H9 (cell line): ENCODE data around the gene TBC1D22A. TPM values are rescaled to one million over a fixed set of nuclear protein-coding genes. Genes with fewer than 3 reads are reported as not detected.

Experiments used
- DNase-seq: peaks from one replicate; pipeline ENCODE4 v3.0.0-alpha.2; 2017
- H2AFZ ChIP-seq: one replicate; pipeline ENCODE4 v1.6.1; 2013; ENCODE audit warnings: mild to moderate bottlenecking, low read length, control low read depth, moderate library complexity
- H2AK5ac ChIP-seq: 2 replicates; pipeline ENCODE4 v1.6.1; 2013; ENCODE audit warnings: low read length, control low read depth, mixed read lengths; ENCODE audit not compliant: insufficient read length
- H2BK120ac ChIP-seq: one replicate; pipeline ENCODE4 v1.6.1; 2013; ENCODE audit warnings: low read depth, mild to moderate bottlenecking, low read length, control low read depth, inconsistent platforms; ENCODE audit not compliant: poor library complexity, severe bottlenecking
- H2BK12ac ChIP-seq: 2 replicates; pipeline ENCODE4 v1.6.1; 2013; ENCODE audit warnings: low read length, control low read depth, mixed read lengths, low read depth; ENCODE audit not compliant: insufficient read length
- H2BK15ac ChIP-seq: 2 replicates; pipeline ENCODE4 v1.6.1; 2013; ENCODE audit warnings: low read depth, low read length, control low read depth
- H2BK20ac ChIP-seq: one replicate; pipeline ENCODE4 v1.6.1; 2013; ENCODE audit warnings: low read depth, mild to moderate bottlenecking, low read length, control low read depth, inconsistent platforms; ENCODE audit not compliant: poor library complexity, severe bottlenecking
- H2BK5ac ChIP-seq: 2 replicates; pipeline ENCODE4 v1.6.1; 2013; ENCODE audit warnings: low read length, control low read depth, mixed read lengths; ENCODE audit not compliant: insufficient read length
- H3K14ac ChIP-seq: 2 replicates; pipeline ENCODE4 v1.6.1; 2013; ENCODE audit warnings: low read length, control low read depth; ENCODE audit not compliant: insufficient read depth
- H3K18ac ChIP-seq: 2 replicates; pipeline ENCODE4 v1.6.1; 2013; ENCODE audit warnings: low read depth, mild to moderate bottlenecking, mixed read lengths, low read length, control low read depth; ENCODE audit not compliant: insufficient read length
- H3K23ac ChIP-seq: 2 replicates; pipeline ENCODE4 v1.6.1; 2013; ENCODE audit warnings: low read length, control low read depth, mixed read lengths, low read depth; ENCODE audit not compliant: insufficient read length
- H3K23me2 ChIP-seq: 2 replicates; pipeline ENCODE4 v1.6.1; 2013; ENCODE audit warnings: low read depth, mild to moderate bottlenecking, mixed read lengths, low read length, control low read depth; ENCODE audit not compliant: insufficient read length, poor library complexity, severe bottlenecking
- H3K27ac ChIP-seq: 2 replicates; pipeline ENCODE4 v1.5.1; 2013; ENCODE audit warnings: low read length, control low read depth, mixed read lengths, low read depth; ENCODE audit not compliant: insufficient read length
- H3K27me3 ChIP-seq: 2 replicates; pipeline ENCODE4 v1.6.1; 2013; ENCODE audit warnings: low read length, control low read depth, inconsistent platforms; ENCODE audit not compliant: insufficient read depth
- H3K4ac ChIP-seq: 2 replicates; pipeline ENCODE4 v1.6.1; 2013; ENCODE audit warnings: low read depth, mild to moderate bottlenecking, control low read depth, inconsistent platforms, low read length, moderate library complexity
- H3K4me1 ChIP-seq: 2 replicates; pipeline ENCODE4 v1.6.1; 2013; ENCODE audit warnings: low read length, control low read depth, inconsistent platforms; ENCODE audit not compliant: insufficient read depth
- H3K4me2 ChIP-seq: 2 replicates; pipeline ENCODE4 v1.6.1; 2013; ENCODE audit warnings: low read length, control low read depth, mixed read lengths; ENCODE audit not compliant: insufficient read length, insufficient read depth
- H3K56ac ChIP-seq: 2 replicates; pipeline ENCODE4 v1.6.1; 2013; ENCODE audit warnings: low read depth, mild to moderate bottlenecking, mixed read lengths, low read length, control low read depth; ENCODE audit not compliant: insufficient read length
- H3K79me1 ChIP-seq: 2 replicates; pipeline ENCODE4 v1.6.1; 2013; ENCODE audit warnings: low read depth, mild to moderate bottlenecking, moderate library complexity, low read length, control low read depth, inconsistent platforms; ENCODE audit not compliant: insufficient read depth, poor library complexity, severe bottlenecking
- H3K79me2 ChIP-seq: 2 replicates; pipeline ENCODE4 v1.6.1; 2013; ENCODE audit warnings: low read length, control low read depth, inconsistent platforms; ENCODE audit not compliant: insufficient read depth
- H3K9ac ChIP-seq: 2 replicates; pipeline ENCODE4 v1.6.1; 2013; ENCODE audit warnings: low read length, control low read depth, mixed read lengths; ENCODE audit not compliant: insufficient read length; ENCODE audit errors: extremely low read depth
- H3K9me3 ChIP-seq: one replicate; pipeline ENCODE4 v1.6.1; 2013; ENCODE audit warnings: low read depth, low read length, inconsistent platforms; ENCODE audit not compliant: control insufficient read depth
- H3T11ph ChIP-seq: one replicate; pipeline ENCODE4 v1.6.1; 2013; ENCODE audit warnings: mild to moderate bottlenecking, low read length, control low read depth, inconsistent platforms
- H4K20me1 ChIP-seq: one replicate; pipeline ENCODE4 v1.6.1; 2013; ENCODE audit not compliant: control insufficient read depth, insufficient read length, insufficient read depth
- H4K5ac ChIP-seq: 2 replicates; pipeline ENCODE4 v1.6.1; 2013; ENCODE audit warnings: low read depth, mild to moderate bottlenecking, mixed read lengths, low read length, control low read depth; ENCODE audit not compliant: insufficient read length
- H4K8ac ChIP-seq: replicated peaks from 2 replicates; pipeline ENCODE4 v1.6.1; 2013; ENCODE audit warnings: low read length, control low read depth, mixed read lengths, low read depth; ENCODE audit not compliant: insufficient read length
- H4K91ac ChIP-seq: 2 replicates; pipeline ENCODE4 v1.6.1; 2013; ENCODE audit warnings: low read depth, mild to moderate bottlenecking, moderate library complexity, mixed read lengths, low read length, control low read depth; ENCODE audit not compliant: insufficient read length
- H3K27ac Mint-ChIP-seq, 3 experiments: 2 replicates in 2 of 3; 3 replicates in 1 of 3; pipeline ENCODE4 v1.8.0; 2020 to 2021; ENCODE audit warnings: mixed read lengths in 3 of 3, mild to moderate bottlenecking in 1 of 3, moderate library complexity in 1 of 3
- H3K27me3 Mint-ChIP-seq: 2 replicates; pipeline ENCODE4 v1.8.0; 2021; ENCODE audit warnings: low read depth, mild to moderate bottlenecking, moderate library complexity, mixed read lengths
- H3K36me3 Mint-ChIP-seq, 3 experiments: 2 replicates in 2 of 3; 3 replicates in 1 of 3; pipeline ENCODE4 v1.8.0; 2020 to 2021; ENCODE audit warnings: low read depth in 3 of 3, mixed read lengths in 3 of 3; ENCODE audit not compliant: insufficient read depth in 1 of 3
- H3K4me1 Mint-ChIP-seq, 2 experiments: 2 replicates each; pipeline ENCODE4 v1.8.0; 2020; ENCODE audit warnings: mixed read lengths in 2 of 2
- H3K4me3 Mint-ChIP-seq, 2 experiments: 2 replicates in 1 of 2; 3 replicates in 1 of 2; pipeline ENCODE4 v1.8.0; 2020 to 2021; ENCODE audit warnings: mild to moderate bottlenecking in 2 of 2, mixed read lengths in 2 of 2, moderate library complexity in 1 of 2
- H3K9me3 Mint-ChIP-seq, 2 experiments: 2 replicates in 1 of 2; 3 replicates in 1 of 2; pipeline ENCODE4 v1.8.0; 2020; ENCODE audit warnings: mild to moderate bottlenecking in 2 of 2, mixed read lengths in 2 of 2, moderate library complexity in 1 of 2
- CTCF ChIP-seq: fragments of 200-600 bp; sonication (generic); conservative IDR thresholded peaks from 3 replicates; pipeline ENCODE4 v1.8.0; 2021; ENCODE audit warnings: antibody characterized with exemption, mild to moderate bottlenecking
- WGBS: extraction: QIAGEN DNeasy Blood & Tissue Kit; methylation state at CpG from one replicate; pipeline ENCODE4 v1.1.7; 2013; ENCODE audit warnings: missing lambda C conversion rate, low lambda C conversion rate, mixed read lengths; ENCODE audit not compliant: insufficient read length; ENCODE audit errors: extremely low coverage; 5-methylcytosine and 5-hydroxymethylcytosine counted together
- total RNA-seq: library from RNA; stranded (reverse); gene quantifications from 2 replicates; pipeline ENCODE4 v1.2.1, GENCODE V29; 2021

Gene TBC1D22A
- total RNA-seq, 1 experiment from 2014 or later: 20.8 TPM

- H4K20me1 ChIP-seq: no peaks in the 10 kb centered on the region
- no peaks in the 10 kb centered on the region; the same call in 1 of the 2 replicates for H3K4me1 ChIP-seq
- no peaks in the 10 kb centered on the region for H3K27me3 ChIP-seq
- Mint-ChIP-seq H3K27ac (no peak overlapping the region; a peak in 2 of 7 replicates), H3K4me3 (no peak overlapping the region), H3K4me1 (peaks cover 14 to 36% of the 10 kb centered on the region in 2 experiments), H3K36me3 (no peaks in the 10 kb centered on the region), H3K9me3 (no peaks in the 10 kb centered on the region), H3K27me3 (no peaks in the 10 kb centered on the region; the same call in none of the 2 replicates)
- no peak overlapping the region for H2BK20ac ChIP-seq
- no peak overlapping the region for H3K4me2 ChIP-seq
- no peaks in the 10 kb centered on the region for H3K79me2 ChIP-seq
- no peak overlapping the region for H2BK120ac ChIP-seq
- no peak overlapping the region for H4K5ac ChIP-seq
- no peak overlapping the region for H4K8ac ChIP-seq
- no CpG with 5 or more reads among the region's 20 CpGs for WGBS
- H3K14ac ChIP-seq: peak overlapping the region; percentile 69
- H2AK5ac ChIP-seq: no peak overlapping the region
- no peak overlapping the region for H3K4ac ChIP-seq
- DNase-seq: no peak
- no peak overlapping the region for H2BK15ac ChIP-seq
- no peaks in the 10 kb centered on the region for H3K79me1 ChIP-seq
- no peak overlapping the region for H2AFZ ChIP-seq
- H3K23me2 ChIP-seq: no peaks in the 10 kb centered on the region
- H3K9ac ChIP-seq: no peak overlapping the region
- H4K91ac ChIP-seq: no peak overlapping the region
- H2BK5ac ChIP-seq: no peak overlapping the region
- TF ChIP-seq CTCF: no peak
- H3K18ac ChIP-seq: no peak overlapping the region
- no peak overlapping the region for H3K23ac ChIP-seq
- H3K27ac ChIP-seq: no peak overlapping the region
- no peaks in the 10 kb centered on the region for H3K9me3 ChIP-seq
- no peak overlapping the region for H3K56ac ChIP-seq
- H3T11ph ChIP-seq: no peak overlapping the region
- no peak overlapping the region for H2BK12ac ChIP-seq
Observed at GRCh38 chr22:47048123-47049077, 285.9 kb downstream of the TBC1D22A start.
